ENCODE data around the gene MAP3K13.
"Not testable (repeated sequence)": the region's sequence is repeated elsewhere in the genome, so short reads cannot be mapped to it uniquely, and the experiment has no call there.

MAP3K13 gene

GRCh38 chr3:185442031-185442430, 79.1 kb downstream of the MAP3K13 start:
- in situ Hi-C loops (cut with MboI; ENCODE audit: low sequenced_read_pairs) = no loop called here

GRCh38 chr3:185444329-185444728, 81.4 kb downstream of the MAP3K13 start:
- in situ Hi-C loops (cut with MboI; ENCODE audit: low sequenced_read_pairs) = no loop called here

GRCh38 chr3:185448107-185448506, 85.2 kb downstream of the MAP3K13 start:
- in situ Hi-C loops (cut with MboI; ENCODE audit: low sequenced_read_pairs) = no loop called here

GRCh38 chr3:185451432-185451831, 88.5 kb downstream of the MAP3K13 start:
- in situ Hi-C loops (cut with MboI; ENCODE audit: low sequenced_read_pairs) = not testable (repeated sequence)

- in situ Hi-C loops (cut with MboI; ENCODE audit: low sequenced_read_pairs) = no loop called here
Measured at GRCh38 chr3:185457376-185457775, 94.4 kb downstream of the MAP3K13 start.

GRCh38 chr3:185460309-185460708, 97.4 kb downstream of the MAP3K13 start:
- in situ Hi-C loops (cut with MboI; ENCODE audit: low sequenced_read_pairs) = no loop called here

GRCh38 chr3:185460719-185461350, 97.9 kb downstream of the MAP3K13 start:
- in situ Hi-C loops (cut with MboI; ENCODE audit: low sequenced_read_pairs) = no loop called here

GRCh38 chr3:185465471-185465870, 102.5 kb downstream of the MAP3K13 start:
- in situ Hi-C loops (cut with MboI; ENCODE audit: low sequenced_read_pairs) = no loop called here

- in situ Hi-C loops (cut with MboI; ENCODE audit: low sequenced_read_pairs) = not testable (repeated sequence)
Measured at GRCh38 chr3:185466123-185466522, 103.2 kb downstream of the MAP3K13 start.

- in situ Hi-C loops (cut with MboI; ENCODE audit: low sequenced_read_pairs) = no loop called here
Measured at GRCh38 chr3:185469542-185469941, 106.6 kb downstream of the MAP3K13 start.

GRCh38 chr3:185470323-185470722, 107.4 kb downstream of the MAP3K13 start:
- in situ Hi-C loops (cut with MboI; ENCODE audit: low sequenced_read_pairs) = no loop called here

- in situ Hi-C loops (cut with MboI; ENCODE audit: low sequenced_read_pairs) = no loop called here
Measured at GRCh38 chr3:185473290-185473815, 110.4 kb downstream of the MAP3K13 start.

GRCh38 chr3:185474922-185475321, 112.0 kb downstream of the MAP3K13 start:
- in situ Hi-C loops (cut with MboI; ENCODE audit: low sequenced_read_pairs) = not testable (repeated sequence)

- in situ Hi-C loops (cut with MboI; ENCODE audit: low sequenced_read_pairs) = no loop called here
Measured at GRCh38 chr3:185477316-185477715, 114.4 kb downstream of the MAP3K13 start.

GRCh38 chr3:185479373-185479945, 116.5 kb downstream of the MAP3K13 start:
- in situ Hi-C loops (cut with MboI; ENCODE audit: low sequenced_read_pairs) = no loop called here

- in situ Hi-C loops (cut with MboI; ENCODE audit: low sequenced_read_pairs) = no loop called here
Measured at GRCh38 chr3:185484296-185484695, 121.4 kb downstream of the MAP3K13 start.

GRCh38 chr3:185486394-185486793, 123.5 kb downstream of the MAP3K13 start:
- in situ Hi-C loops (cut with MboI; ENCODE audit: low sequenced_read_pairs) = no loop called here

- in situ Hi-C loops (cut with MboI; ENCODE audit: low sequenced_read_pairs) = no loop called here
Measured at GRCh38 chr3:185488465-185488864, 125.5 kb downstream of the MAP3K13 start.

GRCh38 chr3:185489462-185489861, 126.5 kb downstream of the MAP3K13 start:
- in situ Hi-C loops (cut with MboI; ENCODE audit: low sequenced_read_pairs) = no loop called here

- in situ Hi-C loops (cut with MboI; ENCODE audit: low sequenced_read_pairs) = no loop called here
Measured at GRCh38 chr3:185490241-185490640, 127.3 kb downstream of the MAP3K13 start.

GRCh38 chr3:185498503-185499396, 135.8 kb downstream of the MAP3K13 start, which contains the start of gene TMEM41A:
TMEM41A (minus strand) TSS chr3:185499035; CDS start chr3:185498961, 74 bp downstream.
- in situ Hi-C loops (cut with MboI; ENCODE audit: low sequenced_read_pairs) = no loop called here

Measured in HL-60/S4 (cell line).